Keratinocyte (primary cell): ENCODE measurements around the gene ADARB2. TPM values are rescaled to one million over a fixed set of nuclear protein-coding genes. Genes with fewer than 3 reads are reported as not detected.

Experiments
- DNase-seq: peaks from one replicate; pipeline ENCODE4 v3.0.0-alpha.2; 2011; ENCODE audit warnings: low read depth, missing footprints, low spot score
- FAIRE-seq: peaks from 2 replicates; lab custom pipeline; 2011; peaks lifted over from hg19 to GRCh38; lab: Jason Lieb, UNC
- H2AFZ ChIP-seq: 2 replicates; pipeline ENCODE4 v1.6.0; 2012; ENCODE audit warnings: low read length, control low read depth, inconsistent platforms; ENCODE audit not compliant: control insufficient read depth
- H3K27ac ChIP-seq: 2 replicates; pipeline ENCODE4 v1.5.1; 2011; ENCODE audit warnings: low read length; ENCODE audit not compliant: control insufficient read depth, insufficient read depth
- H3K27me3 ChIP-seq: 3 replicates; pipeline ENCODE4 v1.6.0; 2011; ENCODE audit warnings: low read length; ENCODE audit not compliant: control insufficient read depth, insufficient read depth; ENCODE audit errors: extremely low read depth
- H3K36me3 ChIP-seq, 2 experiments: 2 replicates in 1 of 2; 3 replicates in 1 of 2; pipeline ENCODE4 v1.5.1; 2011; ENCODE audit warnings: low read length in 2 of 2, mild to moderate bottlenecking in 1 of 2; ENCODE audit not compliant: control insufficient read depth in 2 of 2, insufficient read depth in 2 of 2; ENCODE audit errors: extremely low read depth in 1 of 2
- H3K4me1 ChIP-seq: 3 replicates; pipeline ENCODE4 v1.5.1; 2011; ENCODE audit warnings: low read length; ENCODE audit not compliant: control insufficient read depth, insufficient read depth; ENCODE audit errors: extremely low read depth
- H3K4me2 ChIP-seq: 3 replicates; pipeline ENCODE4 v1.6.0; 2011; ENCODE audit warnings: low read depth, low read length; ENCODE audit not compliant: control insufficient read depth, insufficient read depth; ENCODE audit errors: extremely low read depth
- H3K4me3 ChIP-seq, 3 experiments: fragments of 200-600 bp in 1 of 3; sonication (generic) in 1 of 3; 2 replicates in 2 of 3; 3 replicates in 1 of 3; pipeline ENCODE4 v1.5.1; 2011 to 2016; ENCODE audit warnings: low read length in 3 of 3, mild to moderate bottlenecking in 3 of 3, control low read depth in 2 of 3, inconsistent platforms in 1 of 3, low read depth in 1 of 3, mixed read lengths in 1 of 3, mixed run types in 1 of 3, moderate library complexity in 1 of 3; ENCODE audit not compliant: control insufficient read depth in 2 of 3, insufficient read depth in 2 of 3; ENCODE audit errors: extremely low read depth in 1 of 3
- H3K79me2 ChIP-seq: 2 replicates; pipeline ENCODE4 v1.6.0; 2012; ENCODE audit warnings: low read length; ENCODE audit not compliant: control insufficient read depth, insufficient read depth
- H3K9ac ChIP-seq: 3 replicates; pipeline ENCODE4 v1.6.0; 2011; ENCODE audit warnings: low read length; ENCODE audit not compliant: control insufficient read depth, insufficient read depth; ENCODE audit errors: extremely low read depth
- H3K9me1 ChIP-seq: 3 replicates; pipeline ENCODE4 v1.6.0; 2011; ENCODE audit warnings: low read length; ENCODE audit not compliant: control insufficient read depth, insufficient read depth; ENCODE audit errors: extremely low read depth
- H3K9me3 ChIP-seq: 2 replicates; pipeline ENCODE4 v1.5.1; 2012; ENCODE audit warnings: low read depth, low read length; ENCODE audit not compliant: control insufficient read depth
- H4K20me1 ChIP-seq: 3 replicates; pipeline ENCODE4 v1.6.0; 2011; ENCODE audit warnings: low read length; ENCODE audit not compliant: control insufficient read depth, insufficient read depth; ENCODE audit errors: extremely low read depth
- EZH2 ChIP-seq: IDR thresholded peaks from one replicate; pipeline ENCODE4 v1.6.1; 2012; ENCODE audit warnings: inconsistent platforms, mild to moderate bottlenecking, low read length, moderate library complexity
- dilution Hi-C: fragments of 300-500 bp; cut with MboI; formaldehyde crosslinking; loops from one replicate; pipeline ENCODE4 v1.7.0; 2020; ENCODE audit warnings: low sequenced_read_pairs; ENCODE audit not compliant: extremely low pct_ligation_motif_present
- polyA plus RNA-seq, 5 experiments: library from polyadenylated mRNA; depleted of rRNA in 3 of 5; stranded (reverse) in 3 of 5; stranded (forward) in 1 of 5; unstranded in 1 of 5; fragments of >200 nt; gene quantifications; 1 replicate in 1 of 5; 2 replicates in 3 of 5; 3 replicates in 1 of 5; pipeline versions ENCODE4 v1.2.1 to v1.2.3, GENCODE V29; 2011 to 2012; ENCODE audit warnings: missing spikeins in 2 of 5, low read depth in 1 of 5, low replicate concordance in 1 of 5
- TF ChIP-seq, protein P1 (sequence below), 3 experiments: IDR thresholded peaks in 1 of 3; conservative IDR thresholded peaks in 1 of 3; optimal IDR thresholded peaks in 1 of 3; 2 replicates in 2 of 3; 3 replicates in 1 of 3; pipeline versions ENCODE3 to v1.5.1; 2011; ENCODE audit warnings: low read length in 3 of 3, mild to moderate bottlenecking in 3 of 3, moderate library complexity in 2 of 3, control low read depth in 1 of 3, inconsistent platforms in 1 of 3; ENCODE audit not compliant: insufficient read depth in 2 of 3; ENCODE audit errors: extremely low read depth in 1 of 3

ADARB2 gene
- polyA plus RNA-seq, 1 donor (not counting 4 experiments of a cell fraction or from before 2014, with no cell fraction given) = not detected

DNA sequence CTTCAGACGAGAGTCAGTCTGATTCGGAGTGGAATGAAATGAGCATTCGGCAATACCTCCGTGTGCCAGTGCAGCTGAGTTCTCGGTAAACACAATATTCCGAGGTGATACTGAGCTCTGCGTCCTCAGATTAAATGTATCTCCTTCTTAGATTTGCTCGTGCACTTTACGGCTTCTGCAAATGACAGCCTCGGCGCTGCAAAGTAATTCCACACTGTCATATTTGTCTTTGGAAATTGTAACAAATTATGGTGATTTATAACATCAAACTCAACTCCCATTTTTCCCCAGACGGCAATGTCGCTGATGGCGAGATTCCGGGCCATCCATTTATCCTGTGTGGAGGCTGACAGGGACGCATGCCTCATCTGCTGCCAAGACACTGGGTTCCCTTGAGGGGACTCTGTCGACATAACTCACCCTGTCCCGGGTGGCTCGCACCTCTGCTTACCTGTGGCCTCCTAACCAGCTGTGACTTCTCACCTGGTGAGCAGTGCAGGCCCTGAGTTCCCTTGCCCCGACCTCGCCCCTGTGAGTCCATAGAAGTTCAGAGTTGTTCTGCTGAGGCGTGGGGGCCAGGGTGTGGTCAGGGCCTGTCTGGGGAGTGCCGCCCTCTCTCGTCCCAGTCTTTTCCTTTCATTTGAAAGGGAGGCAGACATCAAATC, 201.9 kb downstream of the ADARB2 start:
- H2AFZ ChIP-seq = no peak overlapping the region

DNA sequence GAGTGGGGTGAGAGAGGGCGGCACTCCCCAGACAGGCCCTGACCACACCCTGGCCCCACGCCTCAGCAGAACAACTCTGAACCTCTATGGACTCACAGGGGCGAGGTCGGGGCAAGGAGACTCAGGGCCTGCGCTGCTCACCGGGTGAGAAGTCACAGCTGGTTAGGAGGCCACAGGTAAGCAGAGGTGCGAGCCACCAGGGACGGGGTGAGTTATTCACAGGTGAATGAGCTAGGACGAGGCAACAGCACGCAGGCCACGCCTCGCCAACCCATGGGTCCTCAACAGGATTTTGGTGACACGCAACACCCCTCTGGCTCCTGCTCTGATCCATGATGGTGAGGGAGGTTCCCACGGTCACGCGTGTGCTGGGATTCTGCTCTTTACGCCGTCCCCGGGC, 202.5 kb downstream of the ADARB2 start:
- Histone ChIP-seq H4K20me1 (no peaks in the 10 kb centered on the region), H3K4me2 (no peak overlapping the region), H3K27ac (no peak overlapping the region), H3K79me2 (no peaks in the 10 kb centered on the region), H3K36me3 (no peaks in the 10 kb centered on the region), H3K27me3 (no peaks in the 10 kb centered on the region), H3K9me3 (peaks cover 11% of the 10 kb centered on the region), H3K4me1 (no peaks in the 10 kb centered on the region), H3K4me3 (no peak overlapping the region), H3K9ac (no peak overlapping the region), H3K9me1 (no peaks in the 10 kb centered on the region), H2AFZ (no peak overlapping the region)
- no peak for DNase-seq
- TF ChIP-seq, protein P1, sequence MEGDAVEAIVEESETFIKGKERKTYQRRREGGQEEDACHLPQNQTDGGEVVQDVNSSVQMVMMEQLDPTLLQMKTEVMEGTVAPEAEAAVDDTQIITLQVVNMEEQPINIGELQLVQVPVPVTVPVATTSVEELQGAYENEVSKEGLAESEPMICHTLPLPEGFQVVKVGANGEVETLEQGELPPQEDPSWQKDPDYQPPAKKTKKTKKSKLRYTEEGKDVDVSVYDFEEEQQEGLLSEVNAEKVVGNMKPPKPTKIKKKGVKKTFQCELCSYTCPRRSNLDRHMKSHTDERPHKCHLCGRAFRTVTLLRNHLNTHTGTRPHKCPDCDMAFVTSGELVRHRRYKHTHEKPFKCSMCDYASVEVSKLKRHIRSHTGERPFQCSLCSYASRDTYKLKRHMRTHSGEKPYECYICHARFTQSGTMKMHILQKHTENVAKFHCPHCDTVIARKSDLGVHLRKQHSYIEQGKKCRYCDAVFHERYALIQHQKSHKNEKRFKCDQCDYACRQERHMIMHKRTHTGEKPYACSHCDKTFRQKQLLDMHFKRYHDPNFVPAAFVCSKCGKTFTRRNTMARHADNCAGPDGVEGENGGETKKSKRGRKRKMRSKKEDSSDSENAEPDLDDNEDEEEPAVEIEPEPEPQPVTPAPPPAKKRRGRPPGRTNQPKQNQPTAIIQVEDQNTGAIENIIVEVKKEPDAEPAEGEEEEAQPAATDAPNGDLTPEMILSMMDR (optimal IDR thresholded peaks at IDR 0.05 in 1 of 3, IDR thresholded peaks at IDR 0.05 in 1 of 3, conservative IDR thresholded peaks at IDR 0.05 in 1 of 3; ENCODE audit: extremely low read depth in 1 of 3, insufficient read depth in 2 of 3, low read length in 3 of 3) = no peak
- TF ChIP-seq EZH2 = no peak
- no peak for FAIRE-seq
- dilution Hi-C loops = no loop called here

More for the DNA sequence above, 201.9 kb downstream of the ADARB2 start:
- FAIRE-seq (no peak), DNase-seq (no peak)
- Histone ChIP-seq H4K20me1 (no peaks in the 10 kb centered on the region), H3K9me3 (peaks cover 6% of the 10 kb centered on the region), H3K9ac (no peak overlapping the region), H3K27ac (no peak overlapping the region), H3K36me3 (no peaks in the 10 kb centered on the region), H3K4me1 (no peaks in the 10 kb centered on the region), H3K4me3 (no peak overlapping the region), H3K27me3 (no peaks in the 10 kb centered on the region), H3K79me2 (no peaks in the 10 kb centered on the region), H3K9me1 (no peaks in the 10 kb centered on the region), H3K4me2 (no peak overlapping the region)
- TF ChIP-seq, protein P1 (optimal IDR thresholded peaks at IDR 0.05 in 1 of 3, IDR thresholded peaks at IDR 0.05 in 1 of 3, conservative IDR thresholded peaks at IDR 0.05 in 1 of 3; ENCODE audit: extremely low read depth in 1 of 3, insufficient read depth in 2 of 3, low read length in 3 of 3) = no peak
- TF ChIP-seq EZH2 = no peak
- dilution Hi-C loops = no loop called here
